Stimulated activated CD8-positive, alpha-beta memory T cell treated with anti-CD3 and anti-CD28 coated beads, Interleukin-4, amount 100 ng/mL, for 1 hour (primary cell): ENCODE measurements around the gene MCFD2.

Source experiments
- DNase-seq, 2 donors: peaks; one replicate each; pipeline ENCODE4 v3.0.0-alpha.2; 2020; ENCODE audit warnings: low read depth in 2 of 2, low spot score in 1 of 2

The MCFD2 gene

GRCh38 chr2:46939626-46940359 is 24.2 kb upstream of the MCFD2 start:
- no peak for DNase-seq

- no peak for DNase-seq
Measured at GRCh38 chr2:46937471-46937901, 21.9 kb upstream of the MCFD2 start.

DNA sequence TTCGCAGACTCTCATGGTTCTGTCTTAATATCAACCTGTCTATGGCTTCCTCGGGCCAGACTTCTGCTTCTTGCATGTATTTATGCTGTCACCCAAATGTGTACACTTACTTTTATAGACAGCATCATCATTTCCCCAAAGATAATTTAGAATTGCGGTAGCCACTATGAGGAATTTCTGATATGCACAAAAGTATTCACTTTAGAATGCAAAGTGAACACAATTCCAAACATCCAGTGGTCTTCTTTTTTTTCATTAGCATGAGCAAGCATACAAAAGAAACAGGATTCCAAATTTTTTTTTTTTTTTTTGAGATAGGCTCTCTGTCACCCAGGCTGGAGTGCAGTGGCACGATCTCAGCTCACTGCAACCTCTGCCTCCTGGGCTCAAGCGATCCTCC is 21.0 kb upstream of the MCFD2 start:
- no peak for DNase-seq

DNA sequence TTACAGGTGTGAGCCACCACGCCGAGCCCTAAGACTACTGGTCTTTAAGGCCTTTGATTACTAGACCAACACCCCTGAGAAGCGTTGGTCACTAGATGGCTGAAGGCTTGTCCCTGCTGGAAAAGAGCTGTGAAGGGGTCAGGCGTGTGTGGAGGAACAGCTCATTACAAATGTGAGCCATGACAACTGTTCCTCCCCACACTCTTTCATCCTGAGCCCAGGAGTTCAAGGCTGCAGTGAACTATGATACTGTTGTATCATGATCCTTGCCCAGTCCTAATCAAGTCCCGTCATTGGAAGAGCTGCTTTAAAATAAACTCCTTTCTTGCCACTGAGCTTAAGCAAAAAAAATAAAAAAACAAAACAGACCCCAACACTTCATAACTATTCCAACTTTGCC is 19.5 kb upstream of the MCFD2 start:
- no peak for DNase-seq

GRCh38 chr2:46929612-46930011 is 14.0 kb upstream of the MCFD2 start:
- DNase-seq = no peak

GRCh38 chr2:46926863-46927262 is 11.3 kb upstream of the MCFD2 start:
- no peak for DNase-seq

DNA sequence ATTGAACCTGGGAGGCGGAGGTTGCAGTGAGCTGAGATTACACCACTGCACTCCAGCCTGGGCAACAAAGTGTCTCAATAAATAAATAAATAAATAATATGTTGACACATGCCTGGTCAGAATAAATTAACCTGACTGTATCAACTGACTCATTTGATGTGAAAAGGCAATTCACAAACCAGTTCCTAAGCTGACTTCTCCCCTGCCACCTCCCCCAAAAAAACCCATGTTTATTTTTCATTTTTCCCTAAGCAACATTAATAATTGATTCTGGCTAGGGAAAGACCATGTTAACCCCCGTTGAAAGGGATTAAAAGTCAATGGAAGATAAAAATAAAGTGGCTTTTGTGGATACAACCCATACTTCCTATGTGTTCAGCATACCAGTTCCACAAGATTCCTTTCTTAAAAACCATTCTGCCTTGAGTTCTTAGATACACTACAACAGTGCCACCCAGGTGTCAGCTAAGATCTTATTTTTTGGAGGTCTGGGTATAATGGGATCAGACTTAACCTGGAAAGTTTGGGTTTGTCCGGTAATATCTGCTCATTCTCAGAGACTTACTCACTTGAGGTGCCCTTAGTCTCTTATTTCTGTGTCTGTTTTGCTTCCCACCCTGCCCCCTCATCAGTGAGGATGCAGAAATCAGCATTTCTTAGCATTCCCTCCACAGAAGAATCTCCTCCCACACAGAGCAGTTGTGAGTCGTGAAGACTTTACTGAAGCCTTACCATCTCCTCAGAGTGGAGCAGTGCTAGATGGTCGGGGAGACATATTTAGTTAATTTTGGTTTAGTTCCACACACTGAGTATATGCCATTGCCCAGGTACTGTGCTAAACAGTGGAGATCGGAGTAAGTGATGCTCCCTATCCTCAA is 10.1 kb upstream of the MCFD2 start:
- no peak for DNase-seq

DNA sequence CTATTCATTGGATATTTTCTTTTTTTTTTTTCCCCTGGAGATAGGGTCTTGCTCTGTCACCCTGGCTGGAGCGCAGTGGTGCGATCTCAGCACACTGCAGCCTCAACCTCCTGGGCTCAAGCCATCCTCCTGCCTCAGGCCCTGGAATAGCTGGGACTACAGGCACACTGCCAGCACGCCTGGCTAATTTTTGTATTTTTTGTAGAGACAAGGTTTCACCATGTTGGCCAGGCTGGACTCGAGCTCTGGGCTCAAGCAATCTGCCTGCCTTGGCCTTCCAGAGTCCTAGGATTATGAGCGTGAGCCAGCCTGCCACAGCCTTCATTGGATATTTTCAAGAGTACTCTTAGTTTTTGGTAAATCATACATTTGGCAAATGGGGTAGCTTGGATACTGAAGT is 9.0 kb upstream of the MCFD2 start:
- DNase-seq = no peak

GRCh38 chr2:46924038-46924437 is 8.4 kb upstream of the MCFD2 start:
- no peak for DNase-seq

DNA sequence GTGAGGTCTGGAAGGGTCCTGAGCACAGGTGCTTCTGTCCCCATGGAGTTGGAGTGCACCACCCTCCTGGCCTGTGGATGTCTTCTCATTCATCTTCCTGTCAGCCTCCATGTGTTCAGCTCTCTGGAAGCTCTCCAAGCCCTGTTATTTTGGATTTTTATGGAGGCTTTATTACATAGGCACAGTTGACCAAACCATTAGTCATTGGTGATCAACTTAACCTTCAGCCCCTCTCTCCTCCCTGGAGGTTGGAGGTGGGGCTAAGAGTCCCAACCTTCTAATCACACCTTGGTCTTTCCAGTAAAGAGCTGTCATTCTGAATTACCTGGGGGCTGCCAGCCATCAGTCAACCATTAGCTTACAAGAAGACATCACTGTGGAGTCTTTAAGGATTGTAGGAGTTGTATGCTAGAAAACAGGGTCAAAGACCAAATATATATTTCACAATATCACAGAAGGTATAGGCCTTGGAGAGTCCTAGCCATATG is 7.5 kb upstream of the MCFD2 start:
- no peak for DNase-seq

GRCh38 chr2:46922606-46923005 is 7.0 kb upstream of the MCFD2 start:
- DNase-seq = no peak

DNA sequence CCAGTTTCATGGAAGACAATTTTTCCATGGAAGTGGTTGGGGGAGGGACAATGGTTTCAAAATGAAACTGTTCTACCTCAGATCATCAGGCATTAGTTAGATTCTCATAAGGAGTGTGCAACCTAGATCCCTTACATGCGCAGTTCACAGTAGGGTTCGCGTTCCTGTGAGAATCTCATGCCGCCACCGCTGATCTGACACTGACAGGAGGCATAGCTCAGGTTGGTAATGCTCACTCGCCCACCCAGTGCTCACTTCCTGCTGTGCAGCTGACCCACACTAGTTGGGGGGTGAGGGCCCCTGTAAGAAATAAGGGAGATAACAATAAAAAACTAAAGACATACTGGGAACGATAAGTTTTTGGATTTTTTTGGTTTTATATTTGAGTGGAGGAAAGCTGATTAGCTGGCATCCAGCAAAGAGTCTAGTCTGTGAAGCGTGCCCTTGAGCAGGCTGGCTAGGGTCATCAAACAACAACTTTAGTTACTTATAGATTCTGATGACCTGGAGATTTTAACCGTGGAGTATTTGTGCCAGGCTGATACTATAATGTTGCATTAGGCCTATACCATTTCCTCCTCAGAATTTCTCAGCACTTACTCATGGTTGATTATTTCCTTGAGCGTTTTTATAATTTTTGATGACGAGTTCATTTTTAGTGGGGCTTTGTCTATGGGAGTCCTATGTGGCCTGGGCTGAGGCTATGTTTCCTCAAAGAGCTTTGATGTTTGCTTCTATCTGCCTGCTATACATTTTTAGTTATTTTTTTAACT is 6.3 kb upstream of the MCFD2 start:
- no peak for DNase-seq

- DNase-seq = no peak
Measured at GRCh38 chr2:46917628-46918027, 2.0 kb upstream of the MCFD2 start.

DNA sequence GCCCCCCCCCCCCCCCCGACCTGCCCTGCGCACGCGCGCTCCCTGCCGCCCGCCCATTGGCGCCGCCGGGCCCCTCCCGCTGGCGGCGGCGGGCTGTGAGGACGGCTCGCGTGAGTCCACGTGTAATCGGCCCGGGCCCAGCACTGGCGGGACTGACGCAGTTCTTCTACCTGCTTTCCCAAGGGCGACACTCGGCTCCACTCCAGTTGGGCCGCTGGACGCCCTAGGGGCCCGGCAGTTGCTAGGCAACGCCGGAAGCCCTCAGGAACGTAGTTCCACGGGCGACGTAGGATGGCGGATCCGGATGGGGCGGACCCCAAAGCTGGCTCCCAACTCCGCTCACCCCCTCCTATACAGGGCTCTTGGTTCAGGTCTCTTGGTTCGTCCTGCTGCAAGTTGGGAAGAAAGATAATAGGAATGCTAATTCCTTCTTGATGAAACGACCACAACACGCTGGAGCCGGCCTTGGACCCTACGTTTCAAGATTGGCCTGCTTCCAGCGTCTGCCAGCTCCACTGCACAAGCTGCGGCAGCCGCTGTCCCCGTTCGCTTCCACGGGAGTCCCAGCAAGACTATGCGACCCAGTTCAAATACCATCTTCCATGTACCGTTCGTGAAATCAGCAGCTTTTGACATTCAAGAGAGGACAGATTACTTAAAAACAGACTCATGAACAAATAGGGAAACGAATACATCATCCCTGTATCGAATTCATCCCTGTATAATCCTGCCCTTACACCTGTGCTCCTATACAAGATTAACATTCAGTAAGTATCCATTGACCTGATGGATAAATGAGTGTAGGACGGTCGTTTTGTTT is 415 bp upstream of the MCFD2 start:
- peak; percentile 52 to 57 for DNase-seq

DNA sequence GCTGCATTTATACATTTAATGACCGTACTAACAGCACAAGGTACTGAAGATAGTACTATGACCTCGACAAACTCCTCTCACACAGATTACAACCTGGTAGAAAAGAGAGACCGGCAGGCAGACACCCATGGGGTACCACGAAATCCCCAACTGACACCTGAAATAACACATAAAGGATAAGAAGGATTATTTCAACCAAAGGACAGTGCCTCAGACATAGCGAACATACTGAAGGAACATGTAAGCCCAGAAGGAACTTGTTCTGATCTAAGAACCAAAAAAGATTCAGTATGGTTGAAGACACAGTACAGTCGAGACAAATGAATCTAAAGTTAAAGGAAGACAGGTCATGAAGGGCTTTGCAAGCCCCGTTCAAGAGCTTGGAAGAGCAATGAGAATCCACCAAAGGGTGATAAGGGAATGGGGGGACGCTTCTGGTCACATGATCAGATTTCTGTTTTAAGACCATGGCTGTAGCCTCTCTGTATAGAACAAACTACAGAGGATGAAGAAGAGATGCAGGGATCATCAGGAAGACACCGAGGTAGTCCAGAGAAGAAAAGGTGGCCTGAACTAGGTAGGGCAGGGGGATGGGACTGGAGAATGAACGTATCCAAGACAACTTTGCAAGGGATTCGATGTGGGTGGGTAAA is 902 bp downstream of the MCFD2 start:
- no peak for DNase-seq

DNA sequence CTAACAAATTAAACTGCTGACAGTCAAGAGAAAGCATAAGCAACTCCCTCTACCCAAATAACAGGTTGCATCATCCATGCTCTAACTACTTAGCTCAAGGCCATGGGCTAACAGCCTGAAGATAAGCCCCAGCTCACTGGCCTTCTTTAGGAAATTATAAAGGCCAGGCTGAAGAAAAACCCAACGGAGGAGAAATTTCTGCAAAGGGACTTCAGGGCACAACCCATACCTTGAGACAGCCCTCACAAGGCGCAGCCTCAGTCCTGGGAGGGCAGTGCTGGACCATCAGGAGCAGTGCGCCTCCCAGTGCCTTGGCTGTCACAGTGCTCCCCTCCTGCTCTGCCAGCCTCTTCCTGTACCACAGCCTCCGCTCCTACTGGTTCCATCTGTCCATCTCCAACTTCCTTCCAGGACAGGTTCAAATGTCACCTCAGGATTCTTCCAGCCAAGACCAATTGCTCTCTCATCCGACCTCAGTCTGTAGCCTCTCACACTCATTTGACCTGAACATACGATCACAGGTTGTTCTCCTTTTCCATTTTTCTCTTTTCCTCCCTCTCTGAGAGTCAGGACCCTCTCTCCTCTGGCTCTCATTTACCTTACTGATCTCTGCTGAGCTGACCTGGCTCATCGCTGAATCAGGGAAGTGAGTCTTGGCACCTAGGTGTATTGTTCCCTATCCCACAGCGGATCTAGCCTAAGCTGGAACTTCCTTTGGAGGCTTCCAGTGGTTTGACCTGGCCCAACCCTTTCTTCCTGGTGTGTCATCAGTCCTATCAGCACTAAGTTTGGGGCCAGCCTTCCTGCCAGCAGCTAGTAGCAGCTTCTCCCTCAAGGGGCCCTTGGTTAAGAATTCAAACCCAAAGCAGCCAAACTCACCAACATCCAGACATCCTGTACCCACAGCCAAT is 1.9 kb downstream of the MCFD2 start:
- no peak for DNase-seq

DNA sequence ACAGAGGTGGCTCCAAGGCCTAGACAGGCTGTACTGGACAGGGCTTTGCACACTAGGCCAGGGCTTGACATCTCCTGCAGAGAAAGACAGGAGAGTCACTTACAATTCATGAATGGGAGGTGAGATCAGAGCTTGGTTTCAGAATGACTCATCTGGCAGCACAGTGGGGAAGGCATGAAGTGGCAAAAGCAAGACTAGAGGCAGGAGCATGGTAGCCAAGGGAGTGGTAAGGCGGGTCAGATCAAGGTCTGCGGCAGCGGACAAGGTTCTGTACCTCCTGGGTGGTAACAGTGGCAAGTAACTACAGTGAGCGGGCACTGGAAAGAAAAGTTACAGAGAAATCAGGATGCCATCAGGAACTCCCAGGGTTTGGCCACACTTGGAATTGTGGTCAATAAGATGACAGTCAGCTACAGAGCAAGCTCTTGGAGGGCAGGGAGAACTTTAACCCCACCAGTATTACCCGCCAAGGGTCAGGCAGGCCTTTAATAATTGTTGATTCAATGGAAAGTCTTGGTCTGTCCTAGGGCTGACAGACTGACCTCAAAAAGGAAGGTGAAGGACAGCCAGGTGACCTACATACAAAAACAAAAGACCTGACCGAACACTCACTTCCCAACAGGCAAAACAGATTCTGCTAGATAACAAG is 5.7 kb downstream of the MCFD2 start:
- no peak for DNase-seq

DNA sequence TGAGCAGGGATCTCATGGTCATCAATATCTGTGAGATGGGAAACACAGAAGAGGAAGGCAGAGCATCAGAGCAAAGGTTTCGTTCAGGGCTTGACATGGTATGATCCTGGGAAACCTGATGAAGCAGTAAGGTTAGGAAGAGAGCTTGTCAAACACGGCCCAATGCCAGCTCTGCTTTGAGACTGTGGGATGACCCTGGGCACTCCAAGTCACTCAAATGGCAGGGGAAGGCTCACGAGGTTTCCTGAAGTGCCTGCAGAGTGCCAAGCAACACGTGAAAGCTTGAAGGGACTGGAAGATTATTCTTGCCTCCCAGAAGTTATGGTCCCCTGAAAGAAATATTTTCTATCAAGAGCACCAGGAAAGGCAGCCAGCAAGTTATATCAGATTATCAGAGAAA is 6.5 kb downstream of the MCFD2 start:
- DNase-seq = no peak
